ENCODE results near the gene PACS2. TPM values are rescaled to one million over a fixed set of nuclear protein-coding genes. Genes with fewer than 3 reads are reported as not detected.

The PACS2 gene
- total RNA-seq, 2 donors from 2014 or later = 117 to 121 TPM

DNA sequence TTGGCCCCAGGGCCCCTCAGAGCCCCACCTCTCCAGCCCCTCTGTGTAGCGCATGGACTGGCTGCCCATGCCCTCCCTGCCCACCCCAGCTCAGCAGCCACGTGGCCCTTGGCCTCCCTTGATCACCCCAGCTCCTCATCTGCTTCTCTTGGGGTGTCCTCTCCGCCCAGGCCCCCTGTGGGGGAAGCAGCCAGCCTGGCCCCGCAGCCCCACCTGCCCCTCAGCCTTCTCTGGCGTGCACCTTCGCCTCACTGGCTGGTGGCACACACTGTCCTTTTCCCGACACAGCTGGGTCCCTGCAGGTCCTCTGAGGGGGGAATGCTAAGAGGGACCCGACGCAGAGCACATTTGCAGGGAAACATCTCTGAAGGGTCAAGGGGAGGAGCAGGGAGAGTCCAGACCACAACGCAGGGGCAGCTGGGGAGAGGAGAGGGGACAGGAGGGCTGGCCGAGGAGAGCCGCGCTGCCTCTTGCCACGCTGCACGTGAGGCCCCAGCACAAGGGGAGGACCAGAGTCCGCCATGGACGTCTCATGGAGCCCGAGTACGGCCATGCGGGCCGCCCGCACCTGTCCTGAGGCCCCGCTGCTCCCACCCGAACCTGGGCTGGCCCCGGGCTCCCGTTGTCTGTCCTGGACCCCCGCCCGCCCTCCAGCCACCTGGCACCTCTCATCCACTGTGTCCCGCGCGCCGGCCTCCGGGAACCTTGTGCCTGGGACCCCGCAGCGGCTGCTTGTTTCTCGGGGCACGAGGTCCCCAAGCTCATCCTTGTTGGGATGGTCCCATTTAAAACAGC is 36.1 kb downstream of the PACS2 start:
- Mint-ChIP-seq H3K4me1 (peaks cover 5% of the 10 kb centered on the region), H3K27me3 (ENCODE audit: insufficient read depth) (no peaks in the 10 kb centered on the region), H3K36me3 (ENCODE audit: low read depth) (peaks cover 6% of the 10 kb centered on the region), H3K27ac (no peak overlapping the region), H3K9me3 (peaks cover 2% of the 10 kb centered on the region), H3K4me3 (no peak overlapping the region)
- no peak for TF ChIP-seq CTCF (conservative IDR thresholded peaks at IDR 0.05)
- 93% methylated on average over 31 to 37 of the region's 37 CpGs for WGBS, 2 experiments (ENCODE audit: insufficient coverage in 1 of 2, insufficient read length in 1 of 2)
- no peaks in the 10 kb centered on the region for H3K27me3 ChIP-seq (ENCODE audit: control insufficient read depth, insufficient read depth, low read length, poor library complexity, severe bottlenecking)
- DNase-seq = no peak
- H3K36me3 ChIP-seq (ENCODE audit: control insufficient read depth, insufficient read depth, low read length) = no peaks in the 10 kb centered on the region
- H3K4me3 ChIP-seq (ENCODE audit: low read length) = no peak overlapping the region
- no peak overlapping the region for H3K27ac ChIP-seq (ENCODE audit: low read depth, low read length)
- no peaks in the 10 kb centered on the region for H3K4me1 ChIP-seq (ENCODE audit: control insufficient read depth, insufficient read depth, low read length)
- H3K9ac ChIP-seq (ENCODE audit: extremely low read depth, low read length, poor library complexity, severe bottlenecking) = no peak overlapping the region
- no peaks in the 10 kb centered on the region for H3K9me3 ChIP-seq (ENCODE audit: control insufficient read depth, low read length)

DNA sequence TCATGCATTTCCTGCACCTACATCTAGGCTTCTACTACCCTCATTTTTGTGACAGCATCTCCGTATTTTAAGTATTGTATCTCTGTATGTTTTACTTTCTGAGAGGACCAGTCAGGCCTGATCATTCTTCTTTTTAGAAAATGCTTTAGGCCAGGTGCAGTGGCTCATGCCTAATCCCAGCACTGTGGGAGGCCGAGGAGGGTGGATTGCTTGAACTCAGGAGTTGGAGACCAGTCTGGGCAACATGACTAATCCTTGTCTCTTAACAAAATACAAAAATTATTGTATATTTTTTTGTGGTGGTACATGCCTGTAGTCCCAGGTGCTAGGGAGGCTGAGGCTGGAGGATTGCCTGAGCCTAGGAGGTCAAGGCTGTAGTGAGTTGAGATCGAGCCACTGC is 36.9 kb downstream of the PACS2 start:
- Histone ChIP-seq H3K4me1 (ENCODE audit: control insufficient read depth, insufficient read depth, low read length) (no peaks in the 10 kb centered on the region), H3K9me3 (ENCODE audit: control insufficient read depth, low read length) (no peaks in the 10 kb centered on the region), H3K4me3 (ENCODE audit: low read length) (no peak overlapping the region), H3K27ac (ENCODE audit: low read depth, low read length) (no peak overlapping the region), H3K36me3 (ENCODE audit: control insufficient read depth, insufficient read depth, low read length) (no peaks in the 10 kb centered on the region), H3K9ac (ENCODE audit: extremely low read depth, low read length, poor library complexity, severe bottlenecking) (no peak overlapping the region), H3K27me3 (ENCODE audit: control insufficient read depth, insufficient read depth, low read length, poor library complexity, severe bottlenecking) (no peaks in the 10 kb centered on the region)
- WGBS, 2 experiments (ENCODE audit: insufficient coverage in 1 of 2, insufficient read length in 1 of 2) = 73 to 90% methylated on average over 2 to 3 of the region's 3 CpGs
- no peak for TF ChIP-seq CTCF (conservative IDR thresholded peaks at IDR 0.05)
- no peak overlapping the region for H3K4me3 Mint-ChIP-seq
- peaks cover 3% of the 10 kb centered on the region for H3K36me3 Mint-ChIP-seq (ENCODE audit: low read depth)
- H3K9me3 Mint-ChIP-seq = no peaks in the 10 kb centered on the region
- H3K27me3 Mint-ChIP-seq (ENCODE audit: insufficient read depth) = no peaks in the 10 kb centered on the region
- no peak overlapping the region for H3K27ac Mint-ChIP-seq
- peaks cover 2% of the 10 kb centered on the region for H3K4me1 Mint-ChIP-seq
- DNase-seq = no peak

DNA sequence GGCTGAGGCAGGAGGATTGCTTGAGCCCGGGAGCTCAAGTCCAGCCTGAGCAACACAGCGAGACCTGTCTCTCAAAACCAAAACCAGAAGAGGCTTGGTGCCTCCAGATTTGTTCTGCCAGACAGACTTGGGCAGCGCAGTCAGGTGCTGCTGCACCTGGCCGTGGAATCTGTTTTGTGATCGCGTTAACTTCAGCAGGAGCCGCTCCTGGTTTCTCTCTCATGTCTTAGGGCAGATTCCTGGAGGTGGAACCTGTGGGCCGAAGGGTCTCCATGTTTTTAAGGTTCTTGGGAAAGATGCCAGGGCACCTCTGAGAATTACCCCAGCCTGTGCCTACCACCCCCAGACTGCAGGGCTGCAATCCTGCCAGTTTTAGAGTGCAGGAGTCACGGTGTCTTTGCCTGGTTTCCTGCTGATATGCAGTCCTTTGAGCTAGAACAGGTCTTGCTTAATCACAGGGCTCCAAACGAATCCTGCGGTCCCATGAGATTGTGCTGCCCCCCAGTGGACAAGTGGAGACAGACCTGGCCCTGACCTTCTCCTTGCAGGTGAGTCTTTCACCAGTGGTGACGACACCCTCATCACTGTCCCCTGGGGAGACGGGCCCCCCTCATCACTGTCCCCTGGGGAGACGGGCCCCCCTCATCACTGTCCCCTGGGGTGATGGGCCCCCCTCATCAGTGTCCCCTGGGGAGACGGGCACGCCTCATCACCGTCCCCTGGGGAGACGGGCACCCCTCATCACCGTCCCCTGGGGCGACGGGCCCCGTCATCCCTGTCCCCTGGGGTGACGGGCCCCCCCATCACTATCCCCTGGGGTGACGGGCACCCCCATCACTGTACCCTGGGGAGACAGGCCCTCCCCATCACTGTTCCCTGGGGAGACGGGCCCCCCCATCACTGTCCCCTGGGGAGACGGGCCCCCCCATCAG is 37.6 kb downstream of the PACS2 start:
- Histone ChIP-seq H3K4me1 (ENCODE audit: control insufficient read depth, insufficient read depth, low read length) (no peaks in the 10 kb centered on the region), H3K27ac (ENCODE audit: low read depth, low read length) (no peak overlapping the region), H3K36me3 (ENCODE audit: control insufficient read depth, insufficient read depth, low read length) (no peaks in the 10 kb centered on the region), H3K9me3 (ENCODE audit: control insufficient read depth, low read length) (no peaks in the 10 kb centered on the region), H3K9ac (ENCODE audit: extremely low read depth, low read length, poor library complexity, severe bottlenecking) (no peak overlapping the region), H3K4me3 (ENCODE audit: low read length) (no peak overlapping the region), H3K27me3 (ENCODE audit: control insufficient read depth, insufficient read depth, low read length, poor library complexity, severe bottlenecking) (no peaks in the 10 kb centered on the region)
- no peaks in the 10 kb centered on the region for H3K27me3 Mint-ChIP-seq (ENCODE audit: insufficient read depth)
- peaks cover 3% of the 10 kb centered on the region for H3K36me3 Mint-ChIP-seq (ENCODE audit: low read depth)
- no peaks in the 10 kb centered on the region for H3K9me3 Mint-ChIP-seq
- H3K27ac Mint-ChIP-seq = peak overlapping the region; percentile 84
- DNase-seq = peak; percentile 97
- 61 to 68% methylated on average over 9 to 24 of the region's 26 CpGs for WGBS, 2 experiments (ENCODE audit: insufficient coverage in 1 of 2, insufficient read length in 1 of 2)
- H3K4me1 Mint-ChIP-seq = peaks cover 2% of the 10 kb centered on the region
- peak; percentile 92 for TF ChIP-seq CTCF (conservative IDR thresholded peaks at IDR 0.05)
- no peak overlapping the region for H3K4me3 Mint-ChIP-seq
